GM12891 (cell line): ENCODE results near the gene CNNM2.

Source experiments
- DNase-seq: peaks from one replicate; pipeline ENCODE4 v3.0.0; 2011; ENCODE audit warnings: low spot score; ENCODE audit not compliant: insufficient read length
- FAIRE-seq: peaks from 2 replicates; lab custom pipeline; 2011; peaks lifted over from hg19 to GRCh38; lab: Jason Lieb, UNC
- PAX5 ChIP-seq: IDR thresholded peaks from 2 replicates; pipeline ENCODE4 v1.6.1; 2011; ENCODE audit warnings: low read length, moderate library complexity, mild to moderate bottlenecking; ENCODE audit not compliant: insufficient read depth, severe bottlenecking
- POLR2A ChIP-seq: IDR thresholded peaks from 2 replicates; pipeline ENCODE4 v1.6.1; 2011; ENCODE audit warnings: low read depth, low read length, control low read depth
- POLR2AphosphoS5 ChIP-seq: IDR thresholded peaks from 2 replicates; pipeline ENCODE4 v1.6.1; 2011; ENCODE audit warnings: low read depth, low read length, control low read depth
- POU2F2 ChIP-seq: IDR thresholded peaks from 2 replicates; pipeline ENCODE4 v1.6.1; 2011; ENCODE audit warnings: low read depth, mild to moderate bottlenecking, control low read depth, low read length, moderate library complexity
- SPI1 ChIP-seq: IDR thresholded peaks from 2 replicates; pipeline ENCODE4 v1.6.1; 2011; ENCODE audit warnings: low read depth, low read length, control low read depth
- TAF1 ChIP-seq: IDR thresholded peaks from 2 replicates; pipeline ENCODE4 v1.6.1; 2011; ENCODE audit warnings: low read depth, low read length, control low read depth

CNNM2 gene

GRCh38 chr10:103096130-103096529 is 178.0 kb downstream of the CNNM2 start:
- FAIRE-seq (no peak), DNase-seq (no peak)
- no peak for TF ChIP-seq SPI1
- TF ChIP-seq POU2F2: no peak
- no peak for TF ChIP-seq PAX5
- TF ChIP-seq POLR2A: no peak
- no peak for TF ChIP-seq POLR2AphosphoS5
- TF ChIP-seq TAF1: no peak

- DNase-seq (no peak), FAIRE-seq (peak; percentile 9)
- TF ChIP-seq PAX5 (no peak), POLR2A (no peak), TAF1 (no peak), POU2F2 (no peak), SPI1 (no peak), POLR2AphosphoS5 (no peak)
Observed at GRCh38 chr10:103098240-103098639, 180.1 kb downstream of the CNNM2 start.

- DNase-seq: no peak
- FAIRE-seq: no peak
- no peak for TF ChIP-seq POLR2AphosphoS5
- no peak for TF ChIP-seq PAX5
- no peak for TF ChIP-seq SPI1
- TF ChIP-seq POU2F2: no peak
- TF ChIP-seq POLR2A: no peak
- no peak for TF ChIP-seq TAF1
Observed at GRCh38 chr10:103100620-103101019, 182.5 kb downstream of the CNNM2 start.

GRCh38 chr10:103102195-103102594 is 184.1 kb downstream of the CNNM2 start:
- DNase-seq (no peak), FAIRE-seq (peak; percentile 33)
- TF ChIP-seq PAX5: no peak
- no peak for TF ChIP-seq POU2F2
- no peak for TF ChIP-seq SPI1
- TF ChIP-seq POLR2A: no peak
- no peak for TF ChIP-seq POLR2AphosphoS5
- no peak for TF ChIP-seq TAF1

GRCh38 chr10:103103989-103104388 is 185.9 kb downstream of the CNNM2 start:
- no peak for TF ChIP-seq PAX5
- TF ChIP-seq POLR2AphosphoS5: no peak
- no peak for TF ChIP-seq POLR2A
- TF ChIP-seq POU2F2: no peak
- no peak for TF ChIP-seq TAF1
- no peak for TF ChIP-seq SPI1
- DNase-seq (no peak), FAIRE-seq (no peak)

- no peak for DNase-seq
- no peak for FAIRE-seq
Observed at GRCh38 chr10:103104721-103105120, 186.6 kb downstream of the CNNM2 start.

GRCh38 chr10:103105462-103105861 is 187.4 kb downstream of the CNNM2 start:
- FAIRE-seq (no peak), DNase-seq (no peak)

More at GRCh38 chr10:103104721-103105120, 186.6 kb downstream of the CNNM2 start:
- TF ChIP-seq POU2F2: no peak

GRCh38 chr10:103106539-103106938 is 188.4 kb downstream of the CNNM2 start:
- no peak for TF ChIP-seq POLR2A
- TF ChIP-seq POLR2AphosphoS5: no peak
- TF ChIP-seq PAX5: no peak
- TF ChIP-seq TAF1: no peak
- no peak for TF ChIP-seq POU2F2
- no peak for TF ChIP-seq SPI1
- DNase-seq (no peak), FAIRE-seq (no peak)

More at GRCh38 chr10:103105462-103105861, 187.4 kb downstream of the CNNM2 start:
- TF ChIP-seq SPI1 (no peak), POU2F2 (no peak), POLR2A (no peak), TAF1 (no peak), PAX5 (no peak), POLR2AphosphoS5 (no peak)

GRCh38 chr10:103109821-103110220 is 191.7 kb downstream of the CNNM2 start:
- TF ChIP-seq TAF1 (no peak), POLR2AphosphoS5 (no peak), PAX5 (no peak), POU2F2 (no peak), SPI1 (no peak), POLR2A (no peak)
- FAIRE-seq (no peak), DNase-seq (no peak)

- TF ChIP-seq PAX5 (no peak), POU2F2 (no peak), SPI1 (no peak), POLR2AphosphoS5 (no peak), TAF1 (no peak), POLR2A (no peak)
- FAIRE-seq (peak; percentile 5), DNase-seq (no peak)
Observed at GRCh38 chr10:103110407-103110806, 192.3 kb downstream of the CNNM2 start.
